ENCODE results near the gene PARN.
"Not testable (repeated sequence)": the region's sequence is repeated elsewhere in the genome, so short reads cannot be mapped to it uniquely, and the experiment has no call there.

Gene PARN

GRCh38 chr16:14399378-14400284 lies 230.4 kb downstream of the PARN start:
- peak overlapping the region; percentile 24 for H3K27ac ChIP-seq (ENCODE audit: low read depth, low read length)
- peaks cover 11% of the 10 kb centered on the region for H3K4me1 ChIP-seq (ENCODE audit: insufficient read depth, low read length)
- H3K4me3 ChIP-seq (ENCODE audit: low read depth in 1 of 2, low read length in 2 of 2), result no peak overlapping the region
- H3K9ac ChIP-seq (ENCODE audit: low read length), result no peak overlapping the region
- H3K36me3 ChIP-seq (ENCODE audit: insufficient read depth, low read length), result no peaks in the 10 kb centered on the region
- H3K9me3 ChIP-seq (ENCODE audit: low read length), result no peaks in the 10 kb centered on the region
- H3K27me3 ChIP-seq (ENCODE audit: control insufficient read depth in 1 of 2, insufficient read depth in 2 of 2, low read length in 2 of 2), result no peaks in the 10 kb centered on the region

- Histone ChIP-seq H3K27ac (ENCODE audit: low read depth, low read length) (no peak overlapping the region), H3K4me1 (ENCODE audit: insufficient read depth, low read length) (peaks cover 11% of the 10 kb centered on the region), H3K36me3 (ENCODE audit: insufficient read depth, low read length) (no peaks in the 10 kb centered on the region), H3K9ac (ENCODE audit: low read length) (no peak overlapping the region), H3K4me3 (ENCODE audit: low read depth in 1 of 2, low read length in 2 of 2) (no peak overlapping the region), H3K9me3 (ENCODE audit: low read length) (no peaks in the 10 kb centered on the region), H3K27me3 (ENCODE audit: control insufficient read depth in 1 of 2, insufficient read depth in 2 of 2, low read length in 2 of 2) (no peaks in the 10 kb centered on the region)
These were observed 231.9 kb downstream of the PARN start for GRCh38 chr16:14398014-14398717.

- not testable (repeated sequence) for H3K27ac ChIP-seq (ENCODE audit: low read depth, low read length); H3K4me3 ChIP-seq (ENCODE audit: low read depth in 1 of 2, low read length in 2 of 2); H3K9me3 ChIP-seq (ENCODE audit: low read length); H3K27me3 ChIP-seq (ENCODE audit: control insufficient read depth in 1 of 2, insufficient read depth in 2 of 2, low read length in 2 of 2); H3K36me3 ChIP-seq (ENCODE audit: insufficient read depth, low read length); H3K9ac ChIP-seq (ENCODE audit: low read length)
- peaks cover 11% of the 10 kb centered on the region for H3K4me1 ChIP-seq (ENCODE audit: insufficient read depth, low read length)
These were observed 234.3 kb downstream of the PARN start for GRCh38 chr16:14395710-14396304.

- no peaks in the 10 kb centered on the region for H3K9me3 ChIP-seq (ENCODE audit: low read length)
- H3K27ac ChIP-seq (ENCODE audit: low read depth, low read length), result no peak overlapping the region
- H3K27me3 ChIP-seq (ENCODE audit: control insufficient read depth in 1 of 2, insufficient read depth in 2 of 2, low read length in 2 of 2), result no peaks in the 10 kb centered on the region
- no peaks in the 10 kb centered on the region for H3K36me3 ChIP-seq (ENCODE audit: insufficient read depth, low read length)
- no peak overlapping the region for H3K4me3 ChIP-seq (ENCODE audit: low read depth in 1 of 2, low read length in 2 of 2)
- H3K9ac ChIP-seq (ENCODE audit: low read length), result no peak overlapping the region
- peaks cover 9% of the 10 kb centered on the region for H3K4me1 ChIP-seq (ENCODE audit: insufficient read depth, low read length)
These were observed 235.2 kb downstream of the PARN start for GRCh38 chr16:14394834-14395233.

- H3K4me1 ChIP-seq (ENCODE audit: insufficient read depth, low read length), result no peaks in the 10 kb centered on the region
- H3K9me3 ChIP-seq (ENCODE audit: low read length), result no peaks in the 10 kb centered on the region
- no peak overlapping the region for H3K4me3 ChIP-seq (ENCODE audit: low read depth in 1 of 2, low read length in 2 of 2)
- H3K36me3 ChIP-seq (ENCODE audit: insufficient read depth, low read length), result no peaks in the 10 kb centered on the region
- H3K27me3 ChIP-seq (ENCODE audit: control insufficient read depth in 1 of 2, insufficient read depth in 2 of 2, low read length in 2 of 2), result no peaks in the 10 kb centered on the region
- H3K27ac ChIP-seq (ENCODE audit: low read depth, low read length), result no peak overlapping the region
- no peak overlapping the region for H3K9ac ChIP-seq (ENCODE audit: low read length)
These were observed 237.1 kb downstream of the PARN start for GRCh38 chr16:14392960-14393359.

GRCh38 chr16:14389359-14389758 lies 240.7 kb downstream of the PARN start:
- no peak overlapping the region for H3K27ac ChIP-seq (ENCODE audit: low read depth, low read length)
- no peaks in the 10 kb centered on the region for H3K36me3 ChIP-seq (ENCODE audit: insufficient read depth, low read length)
- H3K27me3 ChIP-seq (ENCODE audit: control insufficient read depth in 1 of 2, insufficient read depth in 2 of 2, low read length in 2 of 2), result no peaks in the 10 kb centered on the region
- H3K4me1 ChIP-seq (ENCODE audit: insufficient read depth, low read length), result no peaks in the 10 kb centered on the region
- no peak overlapping the region for H3K9ac ChIP-seq (ENCODE audit: low read length)
- no peaks in the 10 kb centered on the region for H3K9me3 ChIP-seq (ENCODE audit: low read length)
- no peak overlapping the region for H3K4me3 ChIP-seq (ENCODE audit: low read depth in 1 of 2, low read length in 2 of 2)

GRCh38 chr16:14388243-14388642 lies 241.8 kb downstream of the PARN start:
- Histone ChIP-seq H3K9ac (ENCODE audit: low read length) (no peak overlapping the region), H3K27ac (ENCODE audit: low read depth, low read length) (no peak overlapping the region), H3K4me1 (ENCODE audit: insufficient read depth, low read length) (no peaks in the 10 kb centered on the region), H3K27me3 (ENCODE audit: control insufficient read depth in 1 of 2, insufficient read depth in 2 of 2, low read length in 2 of 2) (no peaks in the 10 kb centered on the region), H3K4me3 (ENCODE audit: low read depth in 1 of 2, low read length in 2 of 2) (no peak overlapping the region), H3K36me3 (ENCODE audit: insufficient read depth, low read length) (no peaks in the 10 kb centered on the region), H3K9me3 (ENCODE audit: low read length) (no peaks in the 10 kb centered on the region)

- Histone ChIP-seq H3K9me3 (ENCODE audit: low read length) (no peaks in the 10 kb centered on the region), H3K4me3 (ENCODE audit: low read depth in 1 of 2, low read length in 2 of 2) (no peak overlapping the region), H3K27me3 (ENCODE audit: control insufficient read depth in 1 of 2, insufficient read depth in 2 of 2, low read length in 2 of 2) (no peaks in the 10 kb centered on the region), H3K27ac (ENCODE audit: low read depth, low read length) (no peak overlapping the region), H3K9ac (ENCODE audit: low read length) (no peak overlapping the region), H3K36me3 (ENCODE audit: insufficient read depth, low read length) (no peaks in the 10 kb centered on the region), H3K4me1 (ENCODE audit: insufficient read depth, low read length) (no peaks in the 10 kb centered on the region)
These were observed 243.9 kb downstream of the PARN start for GRCh38 chr16:14386115-14386514.

Measured in muscle layer of colon (tissue), 2 donors.